HG03064 (cell line): ENCODE measurements around the gene OR8B12.
"Not testable (repeated sequence)": the region's sequence is repeated elsewhere in the genome, so short reads cannot be mapped to it uniquely, and the experiment has no call there.

Source experiments
- ATAC-seq: cut with Tn5 transposase; IDR thresholded peaks from one replicate; pipeline ENCODE4 v1.9.1; 2021; ENCODE audit warnings: low read depth; ENCODE audit not compliant: unreplicated experiment

OR8B12 gene

DNA sequence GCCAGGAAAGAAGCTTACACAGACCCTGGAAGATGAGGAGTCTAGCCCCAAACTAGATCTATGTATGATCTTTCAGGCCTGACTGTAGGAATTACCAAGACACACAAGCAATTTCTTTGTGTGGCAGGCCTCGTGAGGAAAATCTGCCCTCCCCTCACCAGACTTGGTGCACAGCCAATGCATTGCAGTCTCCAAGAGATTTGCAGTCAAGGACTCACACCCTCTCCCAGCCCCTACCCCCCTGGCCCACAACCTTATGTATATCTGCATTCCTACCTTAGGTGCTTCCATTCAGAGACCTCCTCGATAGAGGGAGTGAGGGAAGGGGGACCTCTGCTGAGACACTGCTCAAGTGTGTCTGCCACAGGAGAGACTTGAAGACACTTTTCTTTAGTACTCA is 9.8 kb downstream of the OR8B12 start:
- no peak for ATAC-seq

DNA sequence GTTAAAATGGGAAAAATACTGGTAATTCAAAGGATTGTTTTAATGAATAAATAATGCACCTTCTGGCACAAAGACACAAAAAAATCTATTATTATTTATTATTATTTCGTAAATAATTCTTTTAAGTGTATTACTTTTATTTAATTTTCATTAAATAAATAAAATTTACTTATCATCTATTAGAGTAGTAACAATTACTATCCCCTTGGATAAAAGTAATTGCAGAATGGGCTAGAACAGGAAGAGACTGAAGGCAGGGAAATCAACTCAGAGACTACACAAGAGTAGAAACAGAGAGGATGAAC is 23.0 kb downstream of the OR8B12 start:
- ATAC-seq: no peak

- ATAC-seq: no peak
Observed at GRCh38 chr11:124519850-124520549, 23.5 kb downstream of the OR8B12 start.

DNA sequence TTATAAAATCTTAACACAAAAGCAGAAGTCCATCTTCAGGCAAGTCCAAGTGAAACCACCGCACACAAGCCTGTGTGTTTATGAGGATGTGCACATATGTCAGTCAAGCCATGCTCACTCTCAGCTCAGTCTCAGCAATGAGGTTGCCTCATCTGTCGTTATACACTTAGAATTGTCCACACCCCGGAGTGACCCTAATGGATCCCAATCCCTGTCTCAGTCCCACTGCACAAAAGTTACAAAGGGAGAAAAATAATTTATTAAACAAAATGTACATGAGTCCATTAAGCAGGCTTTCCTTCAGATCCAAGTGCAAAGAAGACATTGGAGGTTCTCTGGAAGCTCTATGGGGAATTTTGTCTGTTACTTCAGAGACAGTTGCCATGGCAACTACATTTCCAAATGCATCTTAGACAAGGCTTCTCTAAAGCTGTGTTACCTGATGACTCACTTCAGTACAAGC is 24.4 kb downstream of the OR8B12 start:
- no peak for ATAC-seq

- no peak for ATAC-seq
Observed at GRCh38 chr11:124517314-124517713, 26.1 kb downstream of the OR8B12 start.

- not testable (repeated sequence) for ATAC-seq
Observed at GRCh38 chr11:124514675-124515074, 28.8 kb downstream of the OR8B12 start.

DNA sequence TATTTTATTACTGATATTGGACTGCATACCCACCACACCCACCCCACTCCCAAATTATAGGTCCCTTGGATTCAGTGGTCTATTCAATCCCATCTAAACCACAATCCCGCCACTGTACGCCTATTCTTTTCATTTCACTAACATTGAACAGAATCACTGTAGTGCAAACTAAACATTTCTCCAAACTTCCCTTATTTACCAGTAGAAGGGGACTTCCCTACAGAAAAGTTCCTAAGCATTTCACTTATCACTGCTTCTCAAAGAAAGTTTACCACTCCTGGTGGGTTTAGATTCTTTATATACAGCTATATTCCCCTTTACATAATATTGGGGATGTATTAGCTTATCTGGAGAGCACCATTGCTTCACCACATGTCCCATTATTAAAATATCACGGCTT is 29.3 kb downstream of the OR8B12 start:
- ATAC-seq: no peak

DNA sequence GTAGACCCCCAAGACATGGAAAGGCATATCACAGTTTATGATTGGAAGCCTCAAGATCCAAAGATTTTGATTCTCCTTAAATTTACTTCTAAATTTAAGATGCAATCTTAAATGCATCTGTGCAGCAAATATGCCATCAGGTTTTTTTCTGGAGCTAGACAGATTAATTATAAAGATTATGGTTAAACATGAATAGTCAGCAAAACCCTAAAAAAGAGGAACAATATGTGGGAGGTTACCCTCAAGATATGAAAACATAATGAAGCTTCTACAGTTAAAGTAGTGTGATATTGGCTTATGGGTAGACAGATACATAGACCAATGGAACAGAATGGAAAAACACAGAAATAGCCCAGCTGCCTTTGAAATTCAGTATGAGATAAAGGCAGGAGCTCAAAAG is 31.7 kb downstream of the OR8B12 start:
- no peak for ATAC-seq

DNA sequence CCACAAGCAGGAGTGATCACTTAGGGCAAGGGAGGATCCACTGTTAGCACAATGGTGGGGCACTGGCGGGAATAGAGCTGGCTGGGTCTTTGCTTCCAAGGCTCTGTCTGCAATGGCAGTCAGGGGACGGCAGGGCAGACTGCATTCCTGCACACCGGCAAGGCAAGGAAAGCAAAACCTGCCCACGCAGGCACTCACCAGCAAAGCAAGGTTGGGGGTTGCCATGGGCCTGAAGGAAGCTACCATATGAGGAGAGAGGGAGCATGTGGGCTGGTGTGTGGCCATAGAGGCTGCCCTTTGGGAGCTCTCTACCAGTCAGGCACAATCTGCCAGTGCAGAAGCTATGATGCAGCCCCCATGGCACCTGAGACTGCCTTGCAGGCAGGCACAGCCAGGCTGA is 33.2 kb downstream of the OR8B12 start:
- ATAC-seq: no peak

DNA sequence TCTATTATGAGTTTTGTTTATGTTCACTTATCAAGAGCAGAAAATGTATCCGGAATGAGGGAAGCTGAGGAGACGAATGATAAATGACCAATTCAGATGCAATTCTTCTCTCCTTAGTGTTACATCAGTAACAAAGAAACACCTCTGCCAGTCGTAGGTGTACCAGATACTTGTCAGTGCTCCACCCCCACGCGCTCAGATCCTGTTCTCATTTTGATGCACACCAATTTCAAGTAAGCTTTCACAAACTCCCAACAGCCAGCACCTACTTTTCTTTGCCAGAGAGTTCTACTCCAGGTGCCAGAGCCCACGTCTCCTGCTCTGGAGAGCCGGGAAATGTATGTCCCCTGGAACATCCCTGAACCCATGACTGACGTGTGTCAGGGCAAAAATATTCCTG is 43.7 kb downstream of the OR8B12 start:
- ATAC-seq: no peak

DNA sequence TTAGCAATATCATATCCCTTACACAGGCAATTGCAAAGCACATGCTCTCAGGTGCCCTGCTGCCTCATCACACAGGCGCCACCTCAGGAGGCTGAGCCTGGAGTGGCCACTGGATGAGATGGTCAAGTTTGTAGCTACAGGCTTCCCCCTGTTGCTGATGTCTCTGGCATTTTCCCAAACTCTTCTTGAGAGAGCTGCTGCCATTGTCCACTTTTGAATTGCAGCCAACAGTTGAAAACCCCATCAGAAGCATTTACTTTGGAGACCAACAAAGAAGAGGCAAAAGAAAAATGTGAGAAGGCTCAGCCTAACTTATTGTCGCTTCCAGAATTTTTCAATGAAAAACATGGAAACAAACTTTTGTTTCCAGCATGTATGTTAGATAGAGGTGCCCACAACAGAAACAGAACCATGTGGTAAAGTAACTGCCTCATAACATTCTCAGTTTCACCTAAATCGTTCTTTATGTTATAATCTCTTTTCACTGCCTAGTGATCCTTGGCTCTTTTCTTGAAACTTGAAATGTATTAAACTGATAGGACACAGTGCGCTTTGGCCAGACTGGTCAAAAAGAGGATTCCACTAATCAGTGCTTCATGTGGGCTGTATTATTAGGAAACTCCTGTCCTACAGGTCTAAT is 50.3 kb downstream of the OR8B12 start:
- no peak for ATAC-seq
